GM12892 (cell line): Measurements from ENCODE around the gene SCAMP2.

Experiments used
- POLR2A ChIP-seq: IDR thresholded peaks from 2 replicates; pipeline ENCODE4 v1.6.1; 2011; ENCODE audit warnings: low read depth, low read length, control low read depth
- POLR2AphosphoS5 ChIP-seq: IDR thresholded peaks from 2 replicates; pipeline ENCODE4 v1.6.1; 2011; ENCODE audit warnings: low read depth, low read length, control low read depth

DNA sequence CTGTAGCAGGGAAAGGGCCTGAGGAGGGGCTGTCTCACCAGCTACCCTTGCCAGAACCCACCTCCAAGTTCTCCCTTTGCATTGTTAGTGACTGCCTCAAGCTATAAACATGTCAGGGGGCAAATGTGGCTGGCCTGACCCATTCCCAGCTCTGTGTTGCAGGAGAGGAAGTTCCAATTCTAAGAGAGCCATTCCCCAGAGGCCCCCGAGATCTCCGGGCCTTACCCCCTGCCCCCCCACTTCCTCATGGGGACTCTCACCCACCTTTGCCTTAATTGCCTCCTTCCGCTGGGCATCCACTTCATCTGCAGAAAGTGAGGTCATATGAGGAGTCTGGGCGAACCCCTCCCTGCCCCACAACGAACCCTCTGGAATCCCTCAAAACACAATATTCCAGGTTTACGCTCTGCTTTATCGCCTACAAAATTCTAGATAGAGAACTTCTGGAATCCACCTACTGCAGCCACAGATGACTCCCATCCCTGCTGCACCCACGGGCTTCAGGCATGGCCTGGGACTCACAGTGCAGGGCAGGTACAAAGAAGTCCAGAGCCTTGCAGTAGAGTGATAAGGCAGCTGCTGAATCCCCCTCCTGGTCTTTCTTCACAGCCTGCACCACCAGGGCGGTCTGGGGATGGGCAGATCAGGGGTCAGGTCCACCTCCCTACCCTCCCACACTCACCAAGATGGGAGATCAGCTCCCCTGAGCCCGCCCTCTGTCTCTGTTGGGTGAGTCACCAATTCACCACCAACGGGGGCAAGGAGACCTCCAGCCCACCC is 34.2 kb downstream of the SCAMP2 start:
- TF ChIP-seq POLR2A (no peak), POLR2AphosphoS5 (no peak)
